GM19099 (cell line): ENCODE results near the gene NAV2.

Source experiments
- POLR2A ChIP-seq: IDR thresholded peaks from 3 replicates; pipeline ENCODE4 v1.6.1; 2011; ENCODE audit warnings: low read depth; ENCODE audit not compliant: insufficient read length; ENCODE audit errors: extremely low read depth

Gene NAV2

GRCh38 chr11:19712281-19713195 is at the start of gene NAV2:
Gene NAV2, plus strand, starts transcription at chr11:19712837. Its CDS starts 859 bp downstream, at chr11:19713696.
- TF ChIP-seq POLR2A: peak; percentile 80

- no peak for TF ChIP-seq POLR2A
Measured at GRCh38 chr11:19663206-19663605, 49.4 kb upstream of the NAV2 start.

GRCh38 chr11:19664886-19665548 is 47.6 kb upstream of the NAV2 start:
- TF ChIP-seq POLR2A: no peak

GRCh38 chr11:19666951-19667350 is 45.7 kb upstream of the NAV2 start:
- TF ChIP-seq POLR2A: no peak

- no peak for TF ChIP-seq POLR2A
Measured at GRCh38 chr11:19669511-19669910, 43.1 kb upstream of the NAV2 start.

- TF ChIP-seq POLR2A: no peak
Measured at GRCh38 chr11:19670030-19670791, 42.4 kb upstream of the NAV2 start.

- no peak for TF ChIP-seq POLR2A
Measured at GRCh38 chr11:19672586-19673206, 39.9 kb upstream of the NAV2 start.

GRCh38 chr11:19673924-19674729 is 38.5 kb upstream of the NAV2 start:
- no peak for TF ChIP-seq POLR2A

GRCh38 chr11:19674836-19675235 is 37.8 kb upstream of the NAV2 start:
- TF ChIP-seq POLR2A: no peak

GRCh38 chr11:19675397-19675796 is 37.2 kb upstream of the NAV2 start:
- TF ChIP-seq POLR2A: no peak

GRCh38 chr11:19676475-19677380 is 35.9 kb upstream of the NAV2 start:
- no peak for TF ChIP-seq POLR2A

- no peak for TF ChIP-seq POLR2A
Measured at GRCh38 chr11:19677381-19678080, 35.1 kb upstream of the NAV2 start.
